Smooth muscle cell (in vitro differentiated cells): ENCODE results near the gene TMEM108. TPM values are rescaled to one million over a fixed set of nuclear protein-coding genes. Genes with fewer than 3 reads are reported as not detected.
"Not testable (repeated sequence)": the region's sequence is repeated elsewhere in the genome, so short reads cannot be mapped to it uniquely, and the experiment has no call there.

Source experiments
- DNase-seq: peaks from one replicate; lab custom pipeline; 2025; ENCODE audit not compliant: unreplicated experiment; lab: John Stamatoyannopoulos, UW
- H2AFZ ChIP-seq: fragments of 200-600 bp; sonication (generic); 2 replicates; pipeline ENCODE4 v1.6.0; 2016; ENCODE audit warnings: antibody characterized with exemption, low read depth, mild to moderate bottlenecking
- H3F3A ChIP-seq: fragments of 200-600 bp; sonication (generic); 2 replicates; pipeline ENCODE4 v1.6.0; 2017; ENCODE audit warnings: antibody characterized with exemption, low read depth
- H3K27ac ChIP-seq: fragments of 200-600 bp; sonication (generic); 2 replicates; pipeline ENCODE4 v1.5.1; 2016; ENCODE audit warnings: low read depth, mild to moderate bottlenecking
- H3K27me3 ChIP-seq: fragments of 200-600 bp; sonication (generic); 2 replicates; pipeline ENCODE4 v1.6.1; 2016; ENCODE audit warnings: low read depth, mild to moderate bottlenecking
- H3K36me3 ChIP-seq: fragments of 200-600 bp; sonication (generic); 2 replicates; pipeline ENCODE4 v1.5.1; 2016; ENCODE audit warnings: low read depth
- H3K4me1 ChIP-seq: fragments of 200-600 bp; sonication (generic); 2 replicates; pipeline ENCODE4 v1.5.1; 2016; ENCODE audit warnings: low read depth
- H3K4me2 ChIP-seq: fragments of 200-600 bp; sonication (generic); 2 replicates; pipeline ENCODE4 v1.6.0; 2016; ENCODE audit warnings: mild to moderate bottlenecking
- H3K4me3 ChIP-seq: fragments of 200-600 bp; sonication (generic); 2 replicates; pipeline ENCODE4 v1.5.1; 2016; ENCODE audit warnings: mild to moderate bottlenecking
- H3K79me2 ChIP-seq: fragments of 200-600 bp; sonication (generic); 2 replicates; pipeline ENCODE4 v1.6.0; 2016; ENCODE audit warnings: low read depth, mild to moderate bottlenecking
- H3K9ac ChIP-seq: fragments of 200-600 bp; sonication (generic); 2 replicates; pipeline ENCODE4 v1.6.0; 2016; ENCODE audit warnings: low read depth
- H3K9me3 ChIP-seq: fragments of 200-600 bp; sonication (generic); replicated peaks from 2 replicates; pipeline ENCODE4 v1.5.1; 2016; ENCODE audit warnings: low read depth
- H4K20me1 ChIP-seq: fragments of 200-600 bp; sonication (generic); 2 replicates; pipeline ENCODE4 v1.6.0; 2016; ENCODE audit warnings: low read depth
- CTCF ChIP-seq: fragments of 200-600 bp; sonication (generic); IDR thresholded peaks from 2 replicates; pipeline ENCODE4 v1.5.1; 2017; ENCODE audit warnings: borderline replicate concordance, mild to moderate bottlenecking, antibody characterized with exemption; ENCODE audit not compliant: insufficient read depth, poor library complexity, severe bottlenecking
- WGBS: methylation state at CpG from one replicate; pipeline ENCODE4 v1.1.7; 2016; ENCODE audit warnings: low lambda C conversion rate; 5-methylcytosine and 5-hydroxymethylcytosine counted together
- polyA plus RNA-seq: library from polyadenylated mRNA; unstranded; fragments of >200 nt; fragmentation: Nextera tagmentation; extraction: Ambion mirVana; gene quantifications from 2 replicates; pipeline ENCODE4 v1.2.1, GENCODE V29; 2016
- total RNA-seq: library from RNA; depleted of rRNA; stranded (reverse); fragments of >200 nt; gene quantifications from 2 replicates; pipeline ENCODE4 v1.2.3, GENCODE V29; 2014

Gene TMEM108
- total and polyA plus RNA-seq, 2 experiments from 2014 or later = 2.4 to 10.8 TPM

GRCh38 chr3:133007601-133008000 is 30.6 kb upstream of the TMEM108 start:
- 82% methylated on average over 2 of the region's 2 CpGs for WGBS

GRCh38 chr3:133014325-133014724 is 23.9 kb upstream of the TMEM108 start:
- H3K9me3 ChIP-seq = peaks cover 3% of the 10 kb centered on the region
- WGBS = 93% methylated on average over 3 of the region's 3 CpGs
- no peak overlapping the region for H3K4me2 ChIP-seq
- no peak overlapping the region for H3K27ac ChIP-seq
- no peaks in the 10 kb centered on the region for H3F3A ChIP-seq
- TF ChIP-seq CTCF = no peak
- no peaks in the 10 kb centered on the region for H3K27me3 ChIP-seq
- H3K79me2 ChIP-seq = no peaks in the 10 kb centered on the region
- H3K4me3 ChIP-seq = no peak overlapping the region
- H4K20me1 ChIP-seq = no peaks in the 10 kb centered on the region
- no peaks in the 10 kb centered on the region for H3K4me1 ChIP-seq
- H3K9ac ChIP-seq = no peak overlapping the region
- no peak for DNase-seq
- H2AFZ ChIP-seq = no peak overlapping the region
- no peaks in the 10 kb centered on the region for H3K36me3 ChIP-seq

More at GRCh38 chr3:133007601-133008000, 30.6 kb upstream of the TMEM108 start:
- TF ChIP-seq CTCF = no peak
- no peak for DNase-seq
- H3K27me3 ChIP-seq = no peaks in the 10 kb centered on the region
- H3K4me1 ChIP-seq = no peaks in the 10 kb centered on the region
- H3K27ac ChIP-seq = no peak overlapping the region
- H3K36me3 ChIP-seq = no peaks in the 10 kb centered on the region
- no peak overlapping the region for H3K4me2 ChIP-seq
- no peak overlapping the region for H2AFZ ChIP-seq
- peaks cover 3% of the 10 kb centered on the region for H3K9me3 ChIP-seq
- no peaks in the 10 kb centered on the region for H4K20me1 ChIP-seq
- H3F3A ChIP-seq = no peaks in the 10 kb centered on the region
- no peak overlapping the region for H3K4me3 ChIP-seq
- H3K79me2 ChIP-seq = no peaks in the 10 kb centered on the region
- H3K9ac ChIP-seq = no peak overlapping the region

- H3K4me1 ChIP-seq, H3K9ac ChIP-seq, H3K36me3 ChIP-seq, H3K4me3 ChIP-seq, DNase-seq, H3K27ac ChIP-seq, H3K4me2 ChIP-seq, H3K27me3 ChIP-seq, H3K79me2 ChIP-seq, H4K20me1 ChIP-seq, H3K9me3 ChIP-seq, H3F3A ChIP-seq, H2AFZ ChIP-seq: not testable (repeated sequence)
- WGBS = 60% methylated on average over 5 of the region's 5 CpGs
Observed at GRCh38 chr3:133015573-133015972, 22.6 kb upstream of the TMEM108 start.

GRCh38 chr3:133016838-133017309 is 21.3 kb upstream of the TMEM108 start:
- H3K4me2 ChIP-seq = peak overlapping the region; percentile 37
- H3K79me2 ChIP-seq = no peaks in the 10 kb centered on the region
- no peak overlapping the region for H3K9ac ChIP-seq
- no peak overlapping the region for H3K4me3 ChIP-seq
- H3K27me3 ChIP-seq = no peaks in the 10 kb centered on the region
- TF ChIP-seq CTCF = no peak
- no peaks in the 10 kb centered on the region for H4K20me1 ChIP-seq
- peak overlapping the region; percentile 37 for H2AFZ ChIP-seq
- H3K9me3 ChIP-seq = peaks cover 3% of the 10 kb centered on the region
- H3K4me1 ChIP-seq = no peaks in the 10 kb centered on the region
- no peak for DNase-seq
- no peaks in the 10 kb centered on the region for H3F3A ChIP-seq
- WGBS = 0% methylated on average over 1 of the region's 1 CpG
- H3K27ac ChIP-seq = peak overlapping the region; percentile 23
- H3K36me3 ChIP-seq = no peaks in the 10 kb centered on the region
